Thyroid gland (tissue), 4 donors: Measurements from ENCODE around the gene IRX4.

Source experiments
- CTCF ChIP-seq, 6 experiments: fragments of 200-600 bp in 3 of 6; fragments of 450-650 bp in 3 of 6; sonication (generic) in 3 of 6; IDR thresholded peaks; one replicate each; pipeline ENCODE4 v1.5.1; 2016 to 2019; ENCODE audit warnings: antibody characterized with exemption in 6 of 6, mild to moderate bottlenecking in 2 of 6, inconsistent platforms in 1 of 6, moderate library complexity in 1 of 6
- POLR2A ChIP-seq, 2 donors: fragments of 450-650 bp; IDR thresholded peaks; one replicate each; pipeline ENCODE4 v1.6.1; 2017; ENCODE audit warnings: antibody characterized with exemption in 2 of 2, mild to moderate bottlenecking in 2 of 2, moderate library complexity in 1 of 2

DNA sequence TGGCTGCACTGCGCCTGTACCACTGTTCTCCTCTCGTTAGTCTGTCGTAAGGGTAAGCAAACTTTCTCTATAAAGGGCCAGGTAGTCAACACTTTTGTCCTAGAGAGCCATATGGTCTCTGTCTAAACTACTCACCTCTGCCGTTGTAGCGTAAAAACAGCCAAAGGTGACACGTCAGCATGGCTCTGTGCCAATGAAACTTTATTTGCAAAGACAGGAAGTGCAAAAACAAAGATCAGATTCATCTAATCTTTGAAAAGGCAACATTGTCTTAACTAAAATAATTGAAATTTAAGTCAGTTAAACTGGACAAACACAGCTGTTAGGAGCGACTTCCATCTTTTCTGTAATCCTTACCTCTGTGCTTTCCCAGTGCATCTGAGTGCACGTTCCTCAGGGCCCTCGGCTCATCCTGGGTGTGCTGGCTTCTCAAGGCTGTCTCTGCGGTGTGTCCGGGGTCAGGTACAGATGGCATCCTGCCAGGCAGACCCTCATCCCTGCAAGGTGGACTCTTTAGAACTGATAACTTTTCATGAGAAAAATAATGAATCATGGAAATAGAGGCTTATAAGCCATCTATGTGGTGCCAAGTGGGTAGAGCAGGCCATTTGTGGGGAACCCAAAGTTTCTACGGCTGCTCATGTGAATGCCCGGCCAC lies 35.2 kb upstream of the IRX4 start:
- TF ChIP-seq POLR2A (IDR thresholded peaks at IDR 0.05) (no peak), CTCF (IDR thresholded peaks at IDR 0.05) (no peak)
